ENCODE results near the gene DCXR. TPM values are rescaled to one million over a fixed set of nuclear protein-coding genes. Genes with fewer than 3 reads are reported as not detected.

DCXR gene
- total RNA-seq, 4 donors from 2014 or later, result 23.8 to 125 (median 67.5) TPM

DNA sequence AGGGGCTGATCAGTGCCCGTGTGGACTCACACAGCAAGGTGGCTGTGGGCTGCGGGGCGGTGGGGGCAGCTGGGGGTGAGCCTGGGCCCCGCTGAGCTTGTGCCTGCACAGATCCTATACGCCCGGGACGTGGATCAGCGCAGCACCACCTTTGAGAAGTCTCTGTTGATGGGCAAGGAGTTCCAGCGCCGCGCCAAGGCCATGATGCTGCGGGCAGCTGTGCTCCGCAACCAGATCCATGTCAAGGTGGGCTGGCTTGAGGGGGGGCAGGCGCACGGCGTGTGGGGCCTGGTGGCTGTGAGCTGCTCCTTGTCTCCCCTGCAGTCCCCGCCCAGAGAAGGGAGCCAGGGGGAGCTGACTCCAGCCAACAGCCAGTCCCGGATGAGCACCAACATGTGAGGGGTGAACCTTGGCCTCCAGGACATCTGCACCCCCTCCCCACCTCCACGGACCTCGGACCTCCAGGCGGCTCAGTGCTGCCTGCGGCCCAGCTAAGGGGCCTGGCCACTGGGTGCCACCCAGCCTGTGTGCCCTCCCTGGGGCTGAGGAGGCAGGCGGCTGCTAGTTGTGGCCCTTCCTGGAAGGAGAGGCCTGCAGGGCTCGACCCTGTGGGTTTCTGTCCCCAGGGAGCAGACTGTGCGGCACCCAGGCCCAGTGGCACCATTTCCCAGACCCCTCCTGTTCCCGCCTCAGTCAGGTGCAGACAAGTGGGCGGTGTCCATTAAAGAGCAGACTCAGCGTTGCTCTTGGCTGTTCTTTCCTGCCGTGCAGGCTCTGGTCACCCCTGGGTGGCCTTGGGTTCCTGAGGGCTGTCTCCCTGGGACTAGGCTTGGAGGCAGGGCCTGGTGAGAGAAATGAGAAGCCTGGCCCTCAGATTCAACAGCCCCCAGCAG, 19.5 kb upstream of the DCXR start:
- H3K27ac ChIP-seq, result no peak overlapping the region
- H3K36me3 ChIP-seq, result no peaks in the 10 kb centered on the region
- intact Hi-C loops (cut with DNase I; ENCODE audit: low total_unique reads), result no loop called here
- H3K9me3 ChIP-seq, result no peaks in the 10 kb centered on the region
- no peak overlapping the region for H3K4me3 ChIP-seq
- TF ChIP-seq CTCF (IDR thresholded peaks at IDR 0.05) (no peak), POLR2A (IDR thresholded peaks at IDR 0.05) (no peak)
- H3K27me3 ChIP-seq, result no peaks in the 10 kb centered on the region
- DNase-seq, result no peak
- peaks cover 0 to 17% of the 10 kb centered on the region in 2 donors for H3K4me1 ChIP-seq

DNA sequence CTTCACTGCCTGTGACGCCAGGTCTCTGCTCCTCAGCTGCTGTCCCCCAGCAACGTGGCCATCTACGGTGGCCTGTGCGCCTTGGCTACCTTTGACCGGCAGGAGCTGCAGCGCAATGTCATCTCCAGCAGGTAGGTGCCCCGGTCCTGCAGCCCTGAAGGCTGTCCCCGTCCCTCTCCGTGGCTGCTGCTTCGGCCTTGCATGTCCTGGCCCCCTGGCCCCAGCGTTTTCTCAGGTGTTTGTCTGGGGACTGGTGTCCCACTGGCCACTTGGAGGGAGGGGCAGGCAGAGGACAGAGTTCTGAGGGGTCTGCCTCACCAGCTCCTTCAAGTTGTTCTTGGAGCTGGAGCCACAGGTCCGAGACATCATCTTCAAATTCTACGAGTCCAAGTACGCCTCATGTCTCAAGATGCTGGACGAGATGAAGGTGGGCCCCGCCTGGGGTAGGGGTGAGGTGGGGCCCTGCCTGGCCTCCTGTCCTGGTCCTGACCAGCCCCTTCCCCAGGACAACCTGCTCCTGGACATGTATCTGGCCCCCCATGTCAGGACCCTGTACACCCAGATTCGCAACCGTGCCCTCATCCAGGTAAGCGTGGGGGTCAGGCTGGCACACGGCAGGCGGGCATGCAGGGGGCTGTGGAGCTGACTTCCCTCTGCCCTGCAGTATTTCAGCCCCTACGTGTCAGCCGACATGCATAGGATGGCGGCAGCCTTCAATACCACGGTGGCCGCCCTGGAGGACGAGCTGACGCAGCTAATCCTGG, 18.6 kb upstream of the DCXR start:
- H3K36me3 ChIP-seq, result no peaks in the 10 kb centered on the region
- no peak for TF ChIP-seq POLR2A (IDR thresholded peaks at IDR 0.05)
- no peak for TF ChIP-seq CTCF (IDR thresholded peaks at IDR 0.05)
- intact Hi-C loops (cut with DNase I; ENCODE audit: low total_unique reads), result no loop called here
- no peaks in the 10 kb centered on the region for H3K9me3 ChIP-seq
- peaks cover 0 to 17% of the 10 kb centered on the region in 2 donors for H3K4me1 ChIP-seq
- no peaks in the 10 kb centered on the region for H3K27me3 ChIP-seq
- no peak overlapping the region for H3K27ac ChIP-seq
- no peak overlapping the region for H3K4me3 ChIP-seq
- DNase-seq, result no peak

DNA sequence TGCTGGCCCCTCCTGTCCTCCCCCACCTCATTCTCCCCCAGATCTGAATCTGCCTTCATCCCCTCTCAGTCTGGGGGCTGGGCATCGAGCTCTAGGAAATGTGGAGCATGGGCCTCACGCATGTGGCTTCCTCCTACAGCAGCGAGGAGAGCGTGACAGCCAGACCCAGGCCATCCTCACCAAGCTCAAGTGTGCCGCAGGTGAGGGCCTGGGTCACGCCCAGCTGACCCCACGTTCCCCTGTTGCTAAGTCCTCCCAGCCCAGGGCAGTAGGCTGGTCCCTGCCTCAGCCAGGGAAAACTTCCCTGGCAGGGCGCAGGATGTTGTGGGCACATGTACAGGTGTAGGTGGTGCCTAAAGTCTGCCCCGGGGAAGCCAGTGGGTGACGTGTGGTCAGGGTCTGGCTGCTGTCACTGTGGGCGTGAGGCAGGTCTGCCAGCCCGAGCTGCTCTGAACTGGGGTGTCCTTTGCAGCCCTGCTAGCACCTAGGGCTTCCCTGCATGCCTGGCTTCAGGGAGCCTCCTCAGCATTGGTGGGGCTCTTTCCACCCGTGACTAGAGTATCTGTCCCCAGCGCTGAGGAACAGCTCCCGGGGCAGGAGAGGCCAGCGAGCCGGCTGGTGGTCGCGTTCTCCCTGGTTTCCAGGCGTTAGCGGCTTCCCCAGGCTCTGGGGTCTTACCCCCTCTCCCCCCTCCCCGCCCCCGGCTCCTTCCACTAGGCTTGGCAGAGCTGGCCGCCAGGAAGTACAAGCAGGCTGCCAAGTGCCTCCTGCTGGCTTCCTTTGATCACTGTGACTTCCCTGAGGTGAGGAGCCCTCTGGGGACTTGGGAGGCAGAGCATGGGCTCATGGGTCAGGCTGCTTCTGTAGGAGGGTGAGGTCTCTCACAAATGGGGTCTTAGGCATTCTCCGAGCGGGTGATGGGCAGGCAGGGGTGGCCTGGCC, 17.8 kb upstream of the DCXR start:
- DNase-seq, result no peak
- Histone ChIP-seq H3K27me3 (no peaks in the 10 kb centered on the region), H3K36me3 (no peaks in the 10 kb centered on the region), H3K4me1 (peaks cover 0 to 25% of the 10 kb centered on the region in 2 donors), H3K9me3 (no peaks in the 10 kb centered on the region), H3K27ac (no peak overlapping the region), H3K4me3 (no peak overlapping the region)
- intact Hi-C loops (cut with DNase I; ENCODE audit: low total_unique reads), result no loop called here
- TF ChIP-seq CTCF (IDR thresholded peaks at IDR 0.05), result no peak
- no peak for TF ChIP-seq POLR2A (IDR thresholded peaks at IDR 0.05)

DNA sequence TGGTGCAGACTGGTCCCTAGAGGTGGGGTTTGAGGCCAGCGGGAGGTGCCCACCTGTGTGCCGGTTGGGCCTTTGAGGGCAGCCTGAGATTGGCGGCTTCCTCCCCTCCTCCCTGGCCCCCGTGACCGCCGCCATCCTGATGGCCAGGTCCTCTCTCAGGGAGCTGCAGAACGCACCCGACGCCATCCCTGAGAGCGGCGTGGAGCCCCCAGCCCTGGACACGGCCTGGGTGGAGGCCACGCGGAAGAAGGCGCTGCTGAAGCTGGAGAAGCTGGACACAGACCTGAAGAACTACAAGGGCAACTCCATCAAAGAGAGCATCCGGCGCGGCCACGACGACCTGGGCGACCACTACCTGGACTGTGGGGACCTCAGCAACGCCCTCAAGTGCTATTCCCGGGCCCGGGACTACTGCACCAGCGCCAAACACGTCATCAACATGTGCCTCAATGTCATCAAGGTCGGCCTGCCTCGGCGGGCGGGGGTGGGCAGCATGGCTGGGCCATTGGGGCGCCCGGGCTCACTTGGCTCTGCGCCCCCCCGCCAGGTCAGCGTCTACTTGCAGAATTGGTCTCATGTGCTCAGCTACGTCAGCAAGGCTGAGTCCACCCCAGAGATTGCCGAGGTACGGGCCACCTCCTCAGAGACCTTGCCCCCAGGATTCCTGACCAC, 17.0 kb upstream of the DCXR start:
- Histone ChIP-seq H3K36me3 (no peaks in the 10 kb centered on the region), H3K9me3 (no peaks in the 10 kb centered on the region), H3K27me3 (no peaks in the 10 kb centered on the region), H3K27ac (no peak overlapping the region), H3K4me3 (no peak overlapping the region), H3K4me1 (peaks cover 0 to 28% of the 10 kb centered on the region in 2 donors)
- no peak for DNase-seq
- no peak for TF ChIP-seq CTCF (IDR thresholded peaks at IDR 0.05)
- no peak for TF ChIP-seq POLR2A (IDR thresholded peaks at IDR 0.05)
- intact Hi-C loops (cut with DNase I; ENCODE audit: low total_unique reads), result no loop called here
